Coronary artery (tissue), 2 donors: ENCODE results near the gene TBXA2R.

Experiments used
- DNase-seq: peaks from one replicate; pipeline ENCODE4 v3.0.0-alpha.2; 2017; ENCODE audit warnings: low spot score
- H3K27ac ChIP-seq, 2 donors: fragments of 200-600 bp; sonication (generic); one replicate each; pipeline ENCODE4 v1.5.1; 2016 to 2019
- H3K4me3 ChIP-seq: fragments of 200-600 bp; sonication (generic); 2 replicates; pipeline ENCODE4 v1.5.1; 2016; ENCODE audit warnings: mild to moderate bottlenecking, moderate library complexity
- CTCF ChIP-seq: fragments of 200-600 bp; sonication (generic); IDR thresholded peaks from one replicate; pipeline ENCODE4 v1.5.1; 2019; ENCODE audit warnings: antibody characterized with exemption

TBXA2R gene

GRCh38 chr19:3604227-3604986, 2.3 kb downstream of the TBXA2R start:
- H3K4me3 ChIP-seq: peak overlapping the region; percentile 84
- peak; percentile 93 for DNase-seq
- no peak for TF ChIP-seq CTCF
- peak overlapping the region; percentile 92 to 96 for H3K27ac ChIP-seq

- H3K4me3 ChIP-seq: peak overlapping the region; percentile 84
- DNase-seq: peak; percentile 93
- H3K27ac ChIP-seq: peak overlapping the region; percentile 92 to 96
- no peak for TF ChIP-seq CTCF
Observed at GRCh38 chr19:3603121-3603811, 3.4 kb downstream of the TBXA2R start.

DNA sequence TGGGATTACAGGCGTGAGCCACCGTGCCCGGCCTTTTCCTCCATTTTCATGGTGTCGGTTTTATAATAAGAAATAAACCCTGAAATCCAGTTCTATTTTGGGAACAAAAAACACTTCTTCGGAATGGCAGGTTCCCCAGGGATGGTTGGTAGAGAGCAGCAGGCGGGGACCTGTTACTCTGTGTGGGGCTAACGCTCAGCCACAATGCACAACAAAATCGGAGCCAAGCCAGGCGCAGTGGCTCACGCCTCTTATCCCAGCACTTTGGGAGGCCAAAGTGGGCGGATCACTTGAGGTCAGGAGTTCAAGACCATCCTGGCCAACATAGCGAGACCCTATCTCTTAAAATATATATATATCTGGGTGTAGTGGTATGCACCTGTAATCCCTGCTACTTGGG, 5.7 kb downstream of the TBXA2R start:
- H3K27ac ChIP-seq: peak overlapping the region; percentile 23 to 73
- no peak for DNase-seq
- no peak for TF ChIP-seq CTCF

GRCh38 chr19:3599776-3600187, 6.9 kb downstream of the TBXA2R start:
- no peak for TF ChIP-seq CTCF
- Histone ChIP-seq H3K4me3 (no peak overlapping the region), H3K27ac (peak overlapping the region in 1 of 2 donors; percentile 73)
- DNase-seq: no peak

More for the DNA sequence above, 5.7 kb downstream of the TBXA2R start:
- H3K4me3 ChIP-seq: no peak overlapping the region

DNA sequence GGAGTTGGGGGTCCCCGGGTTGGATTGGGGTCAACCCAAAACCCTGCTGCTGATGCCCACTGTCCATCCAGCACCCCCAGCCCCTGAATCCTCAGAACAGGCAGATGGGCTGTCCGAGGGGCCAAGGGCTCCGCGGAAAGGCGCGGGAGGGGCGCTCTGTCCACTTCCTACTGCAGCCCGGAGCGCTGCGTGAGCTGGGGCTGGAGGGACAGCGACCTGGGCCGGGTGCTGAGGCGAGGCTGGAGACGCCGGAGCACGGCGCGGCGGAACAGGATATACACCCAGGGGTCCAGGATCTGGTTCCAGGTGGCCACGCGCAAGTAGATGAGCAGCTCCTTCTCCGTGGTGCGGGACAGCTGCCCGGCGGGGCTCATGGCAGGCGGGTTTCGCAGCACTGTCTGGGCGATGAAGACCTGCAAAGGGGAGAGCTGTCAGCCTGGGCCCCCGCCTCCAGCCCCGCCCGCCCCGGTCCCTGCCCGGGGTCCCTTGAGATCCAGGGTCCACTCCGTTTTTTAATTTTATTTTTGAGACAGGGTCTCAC, 11.1 kb downstream of the TBXA2R start:
- DNase-seq: no peak

GRCh38 chr19:3593156-3593555, 13.5 kb downstream of the TBXA2R start:
- no peak for TF ChIP-seq CTCF
- H3K4me3 ChIP-seq: no peak overlapping the region
- no peak for DNase-seq
- H3K27ac ChIP-seq: peak overlapping the region in 1 of 2 donors; percentile 81

More for the DNA sequence above, 11.1 kb downstream of the TBXA2R start:
- Histone ChIP-seq H3K4me3 (no peak overlapping the region), H3K27ac (no peak overlapping the region)
- TF ChIP-seq CTCF: no peak
